HG03575 (cell line): ENCODE measurements around the gene RFESD.

Experiments used
- ATAC-seq: cut with Tn5 transposase; IDR thresholded peaks from one replicate; pipeline ENCODE4 v1.9.1; 2021; ENCODE audit not compliant: unreplicated experiment, insufficient number of reproducible peaks, low FRiP score; ENCODE audit errors: extremely low read depth

Gene RFESD

GRCh38 chr5:95652849-95653248, 6.3 kb downstream of the RFESD start:
- no peak for ATAC-seq

- ATAC-seq = no peak
Observed at GRCh38 chr5:95654196-95654595, 7.6 kb downstream of the RFESD start.

GRCh38 chr5:95655575-95655974, 9.0 kb downstream of the RFESD start:
- no peak for ATAC-seq

GRCh38 chr5:95660060-95660459, 13.5 kb downstream of the RFESD start:
- ATAC-seq = no peak

GRCh38 chr5:95662946-95663345, 16.4 kb downstream of the RFESD start:
- no peak for ATAC-seq

GRCh38 chr5:95664204-95664786, 17.7 kb downstream of the RFESD start:
- ATAC-seq = no peak

- ATAC-seq = no peak
Observed at GRCh38 chr5:95667061-95667618, 20.6 kb downstream of the RFESD start.

- no peak for ATAC-seq
Observed at GRCh38 chr5:95667678-95668077, 21.1 kb downstream of the RFESD start.

- no peak for ATAC-seq
Observed at GRCh38 chr5:95668216-95668615, 21.6 kb downstream of the RFESD start.

GRCh38 chr5:95668728-95669127, 22.2 kb downstream of the RFESD start:
- no peak for ATAC-seq

GRCh38 chr5:95669540-95669939, 23.0 kb downstream of the RFESD start:
- no peak for ATAC-seq

GRCh38 chr5:95669985-95670384, 23.4 kb downstream of the RFESD start:
- ATAC-seq = no peak

- no peak for ATAC-seq
Observed at GRCh38 chr5:95670568-95670967, 24.0 kb downstream of the RFESD start.

- ATAC-seq = no peak
Observed at GRCh38 chr5:95671826-95672225, 25.2 kb downstream of the RFESD start.

GRCh38 chr5:95672641-95673040, 26.1 kb downstream of the RFESD start:
- ATAC-seq = no peak

- ATAC-seq = no peak
Observed at GRCh38 chr5:95673081-95673480, 26.5 kb downstream of the RFESD start.

GRCh38 chr5:95682891-95683290, 36.3 kb downstream of the RFESD start, which contains the start of gene SPATA9:
TSS of gene SPATA9 (minus strand) at chr5:95682991. CDS start at chr5:95682854, 137 bp downstream.
- no peak for ATAC-seq

GRCh38 chr5:95684361-95684760, 37.8 kb downstream of the RFESD start:
- no peak for ATAC-seq

- no peak for ATAC-seq
Observed at GRCh38 chr5:95686651-95687050, 40.1 kb downstream of the RFESD start.

- ATAC-seq = no peak
Observed at GRCh38 chr5:95689680-95690079, 43.1 kb downstream of the RFESD start.

- ATAC-seq = no peak
Observed at GRCh38 chr5:95690333-95690732, 43.8 kb downstream of the RFESD start.
